Spinal cord (tissue), 10 donors: ENCODE results near the gene ERC2. TPM values are rescaled to one million over a fixed set of nuclear protein-coding genes. Genes with fewer than 3 reads are reported as not detected.
A peak's percentile ranks its signal among the peaks of the same experiment; 100 is the strongest.
"Not testable (repeated sequence)": the region's sequence is repeated elsewhere in the genome, so short reads cannot be mapped to it uniquely, and the experiment has no call there.

ENCODE experiments used
- DNase-seq, 6 donors: peaks; one replicate each; pipeline versions ENCODE4 v3.0.0 to v3.0.0-alpha.2; 2013 to 2015; ENCODE audit warnings: low spot score in 6 of 6, low read depth in 4 of 6
- H3K27ac ChIP-seq: one replicate; pipeline ENCODE4 v1.5.1; 2013; ENCODE audit warnings: low read depth, low read length, control low read depth
- H3K27me3 ChIP-seq: one replicate; pipeline ENCODE4 v1.6.1; 2013; ENCODE audit warnings: low read length; ENCODE audit not compliant: control insufficient read depth, insufficient read depth
- H3K36me3 ChIP-seq: one replicate; pipeline ENCODE4 v1.6.1; 2013; ENCODE audit warnings: low read length; ENCODE audit not compliant: control insufficient read depth, insufficient read depth
- H3K4me1 ChIP-seq: one replicate; pipeline ENCODE4 v1.6.1; 2013; ENCODE audit warnings: low read length; ENCODE audit not compliant: control insufficient read depth, insufficient read depth
- H3K4me3 ChIP-seq: one replicate; pipeline ENCODE4 v1.5.1; 2013; ENCODE audit warnings: low read depth, low read length, control low read depth
- H3K9me3 ChIP-seq: one replicate; pipeline ENCODE4 v1.6.1; 2013; ENCODE audit warnings: low read length; ENCODE audit not compliant: control insufficient read depth, insufficient read depth
- WGBS: methylation state at CpG from one replicate; pipeline ENCODE4 v1.1.5; 2013; ENCODE audit warnings: missing lambda C conversion rate; ENCODE audit not compliant: insufficient coverage; 5-methylcytosine and 5-hydroxymethylcytosine counted together
- polyA plus RNA-seq, 2 donors: library from polyadenylated mRNA; unstranded; fragments of 120-200 nt; gene quantifications; one replicate each; pipeline ENCODE4 v1.2.1, GENCODE V29; 2013; ENCODE audit not compliant: insufficient read length in 2 of 2
- total RNA-seq, 2 donors: library from RNA; depleted of rRNA in 1 of 2; stranded (reverse); fragments of 120-200 nt in 1 of 2; fragments of >200 nt in 1 of 2; gene quantifications; one replicate each; pipeline versions ENCODE4 v1.2.3 to v1.2.4, GENCODE V29; 2013 to 2014
- donor health status: healthy.

The ERC2 gene
- total and polyA plus RNA-seq, 4 donors, result 24.0 to 51.3 (median 29.7) TPM

- H3K9me3 ChIP-seq, H3K4me1 ChIP-seq, H3K27ac ChIP-seq, DNase-seq, H3K27me3 ChIP-seq, H3K4me3 ChIP-seq, H3K36me3 ChIP-seq: not testable (repeated sequence)
- 66% methylated on average over 11 of the region's 13 CpGs for WGBS
Observed at GRCh38 chr3:55831876-55832275, 636.4 kb downstream of the ERC2 start.

GRCh38 chr3:55828712-55829111, 639.6 kb downstream of the ERC2 start:
- Histone ChIP-seq H3K27me3 (no peaks in the 10 kb centered on the region), H3K4me3 (no peak overlapping the region), H3K27ac (no peak overlapping the region), H3K9me3 (no peaks in the 10 kb centered on the region), H3K4me1 (peaks cover 7% of the 10 kb centered on the region), H3K36me3 (no peaks in the 10 kb centered on the region)
- no CpG with 5 or more reads among the region's 2 CpGs for WGBS
- no peak for DNase-seq

- H3K4me1 ChIP-seq, result peaks cover 7% of the 10 kb centered on the region
- H3K36me3 ChIP-seq, result no peaks in the 10 kb centered on the region
- DNase-seq, result peak in 2 of 6 donors; percentile 28 to 56
- WGBS, result 47% methylated on average over 10 of the region's 10 CpGs
- no peak overlapping the region for H3K4me3 ChIP-seq
- no peak overlapping the region for H3K27ac ChIP-seq
- H3K27me3 ChIP-seq, result no peaks in the 10 kb centered on the region
- H3K9me3 ChIP-seq, result no peaks in the 10 kb centered on the region
Observed at GRCh38 chr3:55827786-55828185, 640.5 kb downstream of the ERC2 start.

- 67% methylated on average over 2 of the region's 6 CpGs for WGBS
- Histone ChIP-seq H3K36me3 (no peaks in the 10 kb centered on the region), H3K9me3 (no peaks in the 10 kb centered on the region), H3K27ac (no peak overlapping the region), H3K4me3 (no peak overlapping the region), H3K27me3 (no peaks in the 10 kb centered on the region), H3K4me1 (peaks cover 7% of the 10 kb centered on the region)
- DNase-seq, result peak in 1 of 6 donors; percentile 12
Observed at GRCh38 chr3:55826731-55827496, 641.4 kb downstream of the ERC2 start.

GRCh38 chr3:55826097-55826496, 642.2 kb downstream of the ERC2 start:
- H3K4me1 ChIP-seq, result peaks cover 7% of the 10 kb centered on the region
- DNase-seq, result no peak

GRCh38 chr3:55824406-55824805, 643.9 kb downstream of the ERC2 start:
- H3K9me3 ChIP-seq, result no peaks in the 10 kb centered on the region
- DNase-seq, result no peak
- no peak overlapping the region for H3K4me3 ChIP-seq
- H3K4me1 ChIP-seq, result peaks cover 7% of the 10 kb centered on the region
- H3K27ac ChIP-seq, result no peak overlapping the region
- no peaks in the 10 kb centered on the region for H3K36me3 ChIP-seq
- no peaks in the 10 kb centered on the region for H3K27me3 ChIP-seq

More at GRCh38 chr3:55826097-55826496, 642.2 kb downstream of the ERC2 start:
- no peak overlapping the region for H3K27ac ChIP-seq
- no peaks in the 10 kb centered on the region for H3K27me3 ChIP-seq
- no peaks in the 10 kb centered on the region for H3K36me3 ChIP-seq
- no peaks in the 10 kb centered on the region for H3K9me3 ChIP-seq
- H3K4me3 ChIP-seq, result no peak overlapping the region

GRCh38 chr3:55823829-55824228, 644.4 kb downstream of the ERC2 start:
- Histone ChIP-seq H3K27ac (no peak overlapping the region), H3K36me3 (no peaks in the 10 kb centered on the region), H3K4me1 (peaks cover 7% of the 10 kb centered on the region), H3K9me3 (no peaks in the 10 kb centered on the region), H3K4me3 (no peak overlapping the region), H3K27me3 (no peaks in the 10 kb centered on the region)
- DNase-seq, result no peak
- WGBS, result 100% methylated on average over 1 of the region's 1 CpG

- peak in 1 of 6 donors; percentile 18 for DNase-seq
- no peaks in the 10 kb centered on the region for H3K36me3 ChIP-seq
- no peaks in the 10 kb centered on the region for H3K9me3 ChIP-seq
Observed at GRCh38 chr3:55823001-55823400, 645.3 kb downstream of the ERC2 start.

GRCh38 chr3:55819005-55819404, 649.3 kb downstream of the ERC2 start:
- no peak for DNase-seq
- WGBS, result 53% methylated on average over 3 of the region's 6 CpGs
- no peak overlapping the region for H3K27ac ChIP-seq
- H3K9me3 ChIP-seq, result no peaks in the 10 kb centered on the region
- H3K4me1 ChIP-seq, result no peaks in the 10 kb centered on the region
- no peaks in the 10 kb centered on the region for H3K36me3 ChIP-seq
- H3K4me3 ChIP-seq, result no peak overlapping the region
- no peaks in the 10 kb centered on the region for H3K27me3 ChIP-seq

More at GRCh38 chr3:55823001-55823400, 645.3 kb downstream of the ERC2 start:
- Histone ChIP-seq H3K27me3 (no peaks in the 10 kb centered on the region), H3K4me3 (no peak overlapping the region), H3K27ac (no peak overlapping the region), H3K4me1 (peaks cover 4% of the 10 kb centered on the region)

- Histone ChIP-seq H3K9me3 (no peaks in the 10 kb centered on the region), H3K4me1 (no peaks in the 10 kb centered on the region), H3K4me3 (no peak overlapping the region), H3K27ac (no peak overlapping the region), H3K27me3 (no peaks in the 10 kb centered on the region), H3K36me3 (no peaks in the 10 kb centered on the region)
- DNase-seq, result peak in 2 of 6 donors; percentile 21 to 24
- WGBS, result no CpG with 5 or more reads among the region's 2 CpGs
Observed at GRCh38 chr3:55818485-55818884, 649.8 kb downstream of the ERC2 start.
